Measurements from ENCODE around the gene FRZB.

The FRZB gene

GRCh38 chr2:182860858-182861257 lies 5.6 kb downstream of the FRZB start:
- Histone ChIP-seq H3K27me3 (ENCODE audit: insufficient read depth, insufficient read length) (peaks cover 21% of the 10 kb centered on the region), H3K9ac (ENCODE audit: insufficient read length, low read depth) (no peak overlapping the region), H3K9me3 (ENCODE audit: insufficient read depth, low read length) (no peaks in the 10 kb centered on the region), H3K4me1 (ENCODE audit: insufficient read depth, insufficient read length) (no peaks in the 10 kb centered on the region), H3K36me3 (ENCODE audit: insufficient read depth, insufficient read length, low read length) (no peaks in the 10 kb centered on the region), H3K4me3 (ENCODE audit: insufficient read length, low read depth) (no peak overlapping the region)
- TF ChIP-seq YY1 (IDR thresholded peaks at IDR 0.05; ENCODE audit: insufficient read depth, insufficient read length) (no peak), ZNF274 (IDR thresholded peaks at IDR 0.05; ENCODE audit: low read depth, low read length) (no peak), SUZ12 (IDR thresholded peaks at IDR 0.05; ENCODE audit: extremely low read depth, insufficient read depth, insufficient read length) (no peak)
- DNase-seq (ENCODE audit: low read depth, low spot score): no peak

- no peak overlapping the region for H3K9ac ChIP-seq (ENCODE audit: insufficient read length, low read depth)
- H3K9me3 ChIP-seq (ENCODE audit: insufficient read depth, low read length): no peaks in the 10 kb centered on the region
- H3K4me3 ChIP-seq (ENCODE audit: insufficient read length, low read depth): no peak overlapping the region
- H3K27me3 ChIP-seq (ENCODE audit: insufficient read depth, insufficient read length): peaks cover under 1% of the 10 kb centered on the region
- no peak for DNase-seq (ENCODE audit: low read depth, low spot score)
- H3K4me1 ChIP-seq (ENCODE audit: insufficient read depth, insufficient read length): no peaks in the 10 kb centered on the region
- H3K36me3 ChIP-seq (ENCODE audit: insufficient read depth, insufficient read length, low read length): no peaks in the 10 kb centered on the region
- no peak for TF ChIP-seq ZNF274 (IDR thresholded peaks at IDR 0.05; ENCODE audit: low read depth, low read length)
- TF ChIP-seq YY1 (IDR thresholded peaks at IDR 0.05; ENCODE audit: insufficient read depth, insufficient read length): no peak
- TF ChIP-seq SUZ12 (IDR thresholded peaks at IDR 0.05; ENCODE audit: extremely low read depth, insufficient read depth, insufficient read length): no peak
Measured at GRCh38 chr2:182858671-182859070, 7.8 kb downstream of the FRZB start.

- no peak overlapping the region for H3K9ac ChIP-seq (ENCODE audit: insufficient read length, low read depth)
- H3K4me3 ChIP-seq (ENCODE audit: insufficient read length, low read depth): no peak overlapping the region
- H3K9me3 ChIP-seq (ENCODE audit: insufficient read depth, low read length): no peaks in the 10 kb centered on the region
- H3K27me3 ChIP-seq (ENCODE audit: insufficient read depth, insufficient read length): no peaks in the 10 kb centered on the region
- no peaks in the 10 kb centered on the region for H3K36me3 ChIP-seq (ENCODE audit: insufficient read depth, insufficient read length, low read length)
- TF ChIP-seq ZNF274 (IDR thresholded peaks at IDR 0.05; ENCODE audit: low read depth, low read length) (no peak), SUZ12 (IDR thresholded peaks at IDR 0.05; ENCODE audit: extremely low read depth, insufficient read depth, insufficient read length) (no peak), YY1 (IDR thresholded peaks at IDR 0.05; ENCODE audit: insufficient read depth, insufficient read length) (no peak)
- no peaks in the 10 kb centered on the region for H3K4me1 ChIP-seq (ENCODE audit: insufficient read depth, insufficient read length)
- no peak for DNase-seq (ENCODE audit: low read depth, low spot score)
Measured at GRCh38 chr2:182855376-182855775, 11.1 kb downstream of the FRZB start.

DNA sequence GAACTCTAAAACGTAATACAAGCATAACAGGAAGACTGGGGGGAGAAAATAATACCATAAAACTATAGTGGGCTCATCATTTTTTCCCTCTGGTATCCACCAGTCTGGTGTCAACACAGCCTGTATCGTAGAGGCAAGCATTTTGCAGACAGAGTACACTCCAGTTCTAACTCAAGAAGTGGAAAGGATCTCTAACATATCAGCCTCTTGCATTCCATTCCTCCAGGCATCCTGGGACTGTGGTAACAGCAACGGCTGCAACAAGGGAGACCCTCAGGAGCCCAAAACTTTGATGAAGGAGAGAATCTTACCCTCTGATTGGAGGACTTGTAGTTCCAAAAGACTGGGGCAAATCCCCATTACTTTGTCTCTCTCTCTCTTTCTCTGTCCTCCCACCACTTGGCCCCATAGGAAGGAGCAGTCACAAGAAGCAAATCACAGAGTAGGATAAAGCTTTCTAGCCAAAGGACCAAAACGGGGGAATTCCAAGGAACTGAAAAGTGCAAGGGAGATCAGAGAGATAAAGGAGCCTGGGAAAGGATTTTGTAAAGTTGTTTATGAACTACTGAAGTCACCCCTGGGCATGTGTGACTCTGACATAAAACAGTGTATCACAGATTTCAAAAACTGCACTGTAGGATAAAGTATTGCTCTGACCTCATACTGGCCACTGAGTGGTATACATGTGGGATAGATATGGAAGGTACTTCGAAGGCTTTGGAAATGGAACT lies 11.9 kb downstream of the FRZB start:
- Histone ChIP-seq H3K36me3 (ENCODE audit: insufficient read depth, insufficient read length, low read length) (no peaks in the 10 kb centered on the region), H3K9me3 (ENCODE audit: insufficient read depth, low read length) (no peaks in the 10 kb centered on the region), H3K4me1 (ENCODE audit: insufficient read depth, insufficient read length) (no peaks in the 10 kb centered on the region), H3K9ac (ENCODE audit: insufficient read length, low read depth) (no peak overlapping the region), H3K4me3 (ENCODE audit: insufficient read length, low read depth) (no peak overlapping the region), H3K27me3 (ENCODE audit: insufficient read depth, insufficient read length) (no peaks in the 10 kb centered on the region)
- DNase-seq (ENCODE audit: low read depth, low spot score): no peak
- TF ChIP-seq ZNF274 (IDR thresholded peaks at IDR 0.05; ENCODE audit: low read depth, low read length): no peak
- no peak for TF ChIP-seq YY1 (IDR thresholded peaks at IDR 0.05; ENCODE audit: insufficient read depth, insufficient read length)
- no peak for TF ChIP-seq SUZ12 (IDR thresholded peaks at IDR 0.05; ENCODE audit: extremely low read depth, insufficient read depth, insufficient read length)

GRCh38 chr2:182852801-182853200 lies 13.6 kb downstream of the FRZB start:
- Histone ChIP-seq H3K4me3 (ENCODE audit: insufficient read length, low read depth) (no peak overlapping the region), H3K4me1 (ENCODE audit: insufficient read depth, insufficient read length) (no peaks in the 10 kb centered on the region), H3K9ac (ENCODE audit: insufficient read length, low read depth) (no peak overlapping the region), H3K27me3 (ENCODE audit: insufficient read depth, insufficient read length) (no peaks in the 10 kb centered on the region), H3K36me3 (ENCODE audit: insufficient read depth, insufficient read length, low read length) (no peaks in the 10 kb centered on the region), H3K9me3 (ENCODE audit: insufficient read depth, low read length) (no peaks in the 10 kb centered on the region)
- DNase-seq (ENCODE audit: low read depth, low spot score): no peak
- TF ChIP-seq ZNF274 (IDR thresholded peaks at IDR 0.05; ENCODE audit: low read depth, low read length) (no peak), SUZ12 (IDR thresholded peaks at IDR 0.05; ENCODE audit: extremely low read depth, insufficient read depth, insufficient read length) (no peak), YY1 (IDR thresholded peaks at IDR 0.05; ENCODE audit: insufficient read depth, insufficient read length) (no peak)

- Histone ChIP-seq H3K4me3 (ENCODE audit: insufficient read length, low read depth) (no peak overlapping the region), H3K4me1 (ENCODE audit: insufficient read depth, insufficient read length) (no peaks in the 10 kb centered on the region), H3K9ac (ENCODE audit: insufficient read length, low read depth) (no peak overlapping the region), H3K27me3 (ENCODE audit: insufficient read depth, insufficient read length) (no peaks in the 10 kb centered on the region), H3K36me3 (ENCODE audit: insufficient read depth, insufficient read length, low read length) (no peaks in the 10 kb centered on the region), H3K9me3 (ENCODE audit: insufficient read depth, low read length) (no peaks in the 10 kb centered on the region)
- no peak for DNase-seq (ENCODE audit: low read depth, low spot score)
- TF ChIP-seq SUZ12 (IDR thresholded peaks at IDR 0.05; ENCODE audit: extremely low read depth, insufficient read depth, insufficient read length) (no peak), YY1 (IDR thresholded peaks at IDR 0.05; ENCODE audit: insufficient read depth, insufficient read length) (no peak), ZNF274 (IDR thresholded peaks at IDR 0.05; ENCODE audit: low read depth, low read length) (no peak)
Measured at GRCh38 chr2:182852090-182852489, 14.3 kb downstream of the FRZB start.

DNA sequence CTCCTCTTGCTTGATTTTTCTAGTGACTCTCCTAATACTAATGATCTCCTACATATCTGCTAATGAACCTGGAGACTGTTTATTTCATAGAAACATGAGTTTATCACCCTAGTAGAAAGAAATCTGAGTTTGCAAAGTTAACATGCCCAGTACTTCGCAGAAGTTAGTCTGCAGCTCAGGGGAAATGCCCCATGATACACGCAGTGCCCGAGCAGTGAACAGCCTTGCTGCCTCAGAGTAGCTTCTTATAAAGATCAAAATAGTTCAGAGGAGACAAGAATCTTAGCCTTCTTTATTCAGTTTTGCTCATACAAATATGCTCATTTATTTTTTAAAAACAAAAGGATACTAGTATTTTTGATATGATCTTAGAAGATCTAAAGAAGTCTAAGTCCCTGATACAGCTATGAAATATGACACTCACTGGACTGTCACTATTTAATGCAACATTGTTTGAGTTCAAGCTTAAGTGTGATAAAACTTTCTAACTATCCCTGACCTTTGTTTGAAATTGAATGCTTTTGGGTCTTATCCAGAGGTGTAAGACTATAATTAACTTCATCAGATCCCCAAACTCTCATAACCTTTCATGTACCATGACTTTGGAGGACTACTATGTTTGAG lies 20.5 kb downstream of the FRZB start:
- DNase-seq (ENCODE audit: low read depth, low spot score): no peak
- TF ChIP-seq YY1 (IDR thresholded peaks at IDR 0.05; ENCODE audit: insufficient read depth, insufficient read length): no peak
- TF ChIP-seq SUZ12 (IDR thresholded peaks at IDR 0.05; ENCODE audit: extremely low read depth, insufficient read depth, insufficient read length): no peak
- no peak for TF ChIP-seq ZNF274 (IDR thresholded peaks at IDR 0.05; ENCODE audit: low read depth, low read length)
- Histone ChIP-seq H3K27me3 (ENCODE audit: insufficient read depth, insufficient read length) (no peaks in the 10 kb centered on the region), H3K9me3 (ENCODE audit: insufficient read depth, low read length) (no peaks in the 10 kb centered on the region), H3K36me3 (ENCODE audit: insufficient read depth, insufficient read length, low read length) (no peaks in the 10 kb centered on the region), H3K4me3 (ENCODE audit: insufficient read length, low read depth) (no peak overlapping the region), H3K4me1 (ENCODE audit: insufficient read depth, insufficient read length) (no peaks in the 10 kb centered on the region), H3K9ac (ENCODE audit: insufficient read length, low read depth) (no peak overlapping the region)

All from NT2/D1 (cell line).